GM18502 (cell line): ENCODE results near the gene BCL2A1.
"Not testable (repeated sequence)": the region's sequence is repeated elsewhere in the genome, so short reads cannot be mapped to it uniquely, and the experiment has no call there.

Experiments
- ATAC-seq: cut with Tn5 transposase; IDR thresholded peaks from one replicate; pipeline ENCODE4 v1.9.1; 2021; ENCODE audit warnings: mild to moderate bottlenecking; ENCODE audit not compliant: unreplicated experiment, poor library complexity

Gene BCL2A1

DNA sequence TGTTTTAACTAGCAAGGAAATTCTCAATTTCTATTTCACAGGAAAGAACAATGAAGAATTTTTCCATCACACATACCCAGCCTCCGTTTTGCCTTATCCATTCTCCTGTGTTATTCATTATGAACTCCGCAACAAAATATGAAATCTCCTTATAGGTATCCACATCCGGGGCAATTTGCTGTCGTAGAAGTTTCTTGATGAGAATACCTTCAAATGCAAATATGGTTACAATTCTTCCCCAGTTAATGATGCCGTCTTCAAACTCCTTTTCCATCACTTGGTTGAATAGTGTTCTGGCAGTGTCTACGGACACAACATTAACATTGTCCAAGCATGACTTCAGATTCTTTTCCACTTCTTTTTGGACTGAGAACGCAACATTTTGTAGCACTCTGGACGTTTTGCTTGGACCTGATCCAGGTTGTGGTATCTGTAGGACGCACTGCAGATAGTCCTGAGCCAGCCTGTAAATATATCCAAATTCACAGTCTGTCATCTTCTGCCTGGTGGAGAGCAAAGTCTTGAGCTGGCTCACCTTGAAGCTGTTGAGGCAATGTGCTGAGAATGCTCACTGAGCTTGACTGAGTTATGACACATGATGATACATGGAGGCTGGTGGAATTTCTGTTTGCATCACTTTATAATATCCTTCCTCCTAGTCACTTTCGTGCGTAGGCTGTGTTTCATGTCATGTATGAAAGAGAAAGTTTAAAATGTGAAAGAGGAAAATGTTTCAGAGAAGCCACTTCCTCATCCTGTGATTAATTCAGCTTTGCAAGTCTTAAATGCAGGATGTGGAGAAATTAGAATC is at the start of gene BCL2A1:
Gene BCL2A1 (minus strand): TSS at position 573 of the 811 bp plus-strand sequence. CDS start 77 bp downstream, at position 496.
- ATAC-seq, result peak; percentile 66

DNA sequence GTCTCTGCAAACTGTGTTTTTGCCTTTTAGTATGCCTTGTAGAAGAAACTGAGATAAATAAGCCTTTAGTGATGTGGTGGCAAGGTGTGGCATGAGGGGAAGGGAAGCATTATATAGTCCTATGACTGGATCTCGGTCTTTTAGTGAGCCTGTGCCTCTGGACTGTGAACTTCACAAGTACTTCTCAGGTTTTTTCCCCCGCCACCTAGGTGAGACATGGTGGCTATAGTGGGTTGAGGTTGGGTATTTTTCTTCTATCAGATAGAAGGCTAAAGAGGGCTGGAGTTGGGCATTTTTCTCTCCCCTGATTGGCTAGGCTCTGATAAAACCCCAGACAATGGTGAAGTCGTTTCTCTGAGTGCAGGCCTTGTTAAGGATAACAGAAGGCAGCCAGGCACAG is 49.7 kb upstream of the BCL2A1 start:
- ATAC-seq, result no peak

DNA sequence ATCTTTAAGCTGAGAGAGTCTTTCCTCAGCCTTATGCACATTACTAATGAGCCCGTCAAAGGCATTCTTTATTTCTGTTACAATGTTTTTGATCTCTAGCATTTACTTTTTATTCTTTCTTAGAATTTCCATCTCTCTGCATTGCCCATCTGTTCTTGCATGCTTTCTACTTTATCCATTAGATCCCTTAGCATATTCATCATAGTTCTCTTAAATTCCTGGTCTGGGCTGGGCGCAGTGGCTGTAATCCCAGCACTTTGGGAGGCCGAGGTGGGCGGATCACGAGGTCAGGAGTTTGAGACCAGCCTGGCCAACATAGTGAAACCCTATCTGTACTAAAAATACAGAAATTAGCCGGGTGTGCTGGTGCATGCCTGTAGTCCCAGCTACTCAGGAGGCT is 49.2 kb upstream of the BCL2A1 start:
- not testable (repeated sequence) for ATAC-seq

DNA sequence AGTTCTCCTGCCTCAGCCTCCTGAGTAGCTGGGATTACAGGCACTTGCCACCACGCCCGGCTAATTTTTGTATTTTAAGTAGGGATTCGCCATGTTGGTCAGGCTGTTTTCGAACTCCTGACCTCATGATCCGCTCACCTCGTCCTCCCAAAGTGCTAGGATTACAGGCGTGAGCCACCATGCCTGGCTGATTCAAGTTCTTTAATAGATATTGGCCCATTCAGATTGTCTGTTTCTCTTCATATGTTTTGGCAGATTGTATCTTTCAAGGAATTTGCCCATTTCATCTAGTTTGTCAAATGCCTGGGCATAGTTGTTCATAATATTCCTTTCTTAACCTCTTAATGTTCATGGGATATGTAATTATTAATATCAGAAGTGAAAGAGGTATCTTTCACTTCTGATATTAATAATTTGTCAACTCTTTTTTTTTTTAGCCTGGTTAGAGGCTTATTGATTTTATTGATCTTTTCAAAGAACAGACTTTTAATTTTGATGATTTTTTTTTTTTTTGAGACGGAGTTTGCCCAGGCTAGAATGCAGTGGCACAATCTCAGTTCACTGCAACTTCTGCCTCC is 48.3 kb upstream of the BCL2A1 start:
- no peak for ATAC-seq

DNA sequence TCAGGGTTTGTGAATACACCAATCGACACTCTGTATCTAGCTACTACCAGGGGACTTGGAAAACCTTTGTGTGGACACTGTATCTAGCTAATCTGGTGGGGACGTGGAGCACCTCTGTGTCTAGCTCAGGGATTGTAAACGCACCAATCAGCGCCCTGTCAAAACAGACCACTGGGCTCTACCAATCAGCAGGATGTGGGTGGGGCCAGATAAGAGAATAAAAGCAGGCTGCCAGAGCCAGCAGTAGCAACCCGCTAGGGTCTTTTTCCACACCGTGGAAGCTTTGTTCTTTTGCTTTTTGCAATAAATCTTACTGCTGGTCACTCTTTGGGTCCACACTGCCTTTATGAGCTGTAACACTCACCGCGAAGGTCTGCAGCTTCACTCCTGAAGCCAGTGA is 46.1 kb upstream of the BCL2A1 start:
- not testable (repeated sequence) for ATAC-seq

DNA sequence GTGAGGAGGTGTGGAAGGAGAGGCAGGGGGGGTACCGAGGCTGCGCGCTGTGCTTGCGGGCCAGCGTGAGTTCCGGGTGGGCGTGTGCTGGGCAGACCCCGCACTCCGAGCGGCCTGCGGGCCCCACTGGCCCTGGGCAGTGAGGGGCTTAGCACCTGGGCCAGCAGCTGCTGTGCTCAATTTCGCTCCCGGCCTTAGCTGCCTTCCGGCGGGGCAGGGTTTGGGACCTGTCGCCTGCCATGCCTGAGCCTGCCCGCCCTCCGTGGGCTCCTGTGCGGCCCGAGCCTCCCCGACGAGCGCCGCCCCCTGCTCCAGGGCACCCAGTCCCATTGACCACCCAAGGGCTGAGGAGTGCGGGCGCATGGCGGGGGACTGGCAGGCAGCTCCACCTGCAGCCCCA is 45.5 kb upstream of the BCL2A1 start:
- not testable (repeated sequence) for ATAC-seq

DNA sequence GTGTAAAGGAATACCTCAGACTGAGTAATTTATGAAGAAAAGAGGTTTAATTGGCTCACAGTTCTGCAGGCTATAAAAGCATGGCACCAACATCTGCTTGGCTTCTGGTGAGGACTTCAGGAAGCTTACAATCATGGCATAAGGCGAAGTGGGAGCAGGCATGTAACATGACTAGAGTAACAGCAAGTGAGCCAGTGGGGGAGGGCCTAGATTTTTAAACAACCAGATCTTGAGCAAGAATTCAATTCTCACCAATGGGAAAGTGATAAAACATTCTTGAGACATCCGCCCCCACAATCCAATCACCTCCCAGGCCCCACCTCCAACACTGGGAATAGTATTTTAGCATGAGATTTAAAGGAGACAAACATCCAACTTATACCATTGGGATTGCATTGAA is 44.2 kb upstream of the BCL2A1 start:
- ATAC-seq, result no peak

DNA sequence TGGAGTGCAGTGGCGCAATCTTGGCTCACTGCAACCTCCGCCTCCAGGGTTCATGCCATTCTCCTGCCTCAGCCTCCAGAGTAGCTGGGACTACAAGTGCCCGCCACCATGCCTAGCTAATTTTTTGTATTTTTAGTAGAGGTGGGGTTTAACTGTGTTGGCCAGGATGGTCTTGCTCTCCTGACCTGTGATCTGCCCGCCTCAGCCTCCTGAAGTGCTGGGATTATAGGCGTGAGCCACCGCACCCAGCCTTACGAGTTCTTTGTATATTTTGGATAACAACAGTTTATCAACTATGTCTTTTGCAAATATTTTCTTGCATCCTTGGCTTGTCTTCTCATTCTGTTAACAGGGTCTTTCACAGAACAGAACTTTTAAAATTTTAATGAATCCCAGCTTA is 43.2 kb upstream of the BCL2A1 start:
- not testable (repeated sequence) for ATAC-seq

DNA sequence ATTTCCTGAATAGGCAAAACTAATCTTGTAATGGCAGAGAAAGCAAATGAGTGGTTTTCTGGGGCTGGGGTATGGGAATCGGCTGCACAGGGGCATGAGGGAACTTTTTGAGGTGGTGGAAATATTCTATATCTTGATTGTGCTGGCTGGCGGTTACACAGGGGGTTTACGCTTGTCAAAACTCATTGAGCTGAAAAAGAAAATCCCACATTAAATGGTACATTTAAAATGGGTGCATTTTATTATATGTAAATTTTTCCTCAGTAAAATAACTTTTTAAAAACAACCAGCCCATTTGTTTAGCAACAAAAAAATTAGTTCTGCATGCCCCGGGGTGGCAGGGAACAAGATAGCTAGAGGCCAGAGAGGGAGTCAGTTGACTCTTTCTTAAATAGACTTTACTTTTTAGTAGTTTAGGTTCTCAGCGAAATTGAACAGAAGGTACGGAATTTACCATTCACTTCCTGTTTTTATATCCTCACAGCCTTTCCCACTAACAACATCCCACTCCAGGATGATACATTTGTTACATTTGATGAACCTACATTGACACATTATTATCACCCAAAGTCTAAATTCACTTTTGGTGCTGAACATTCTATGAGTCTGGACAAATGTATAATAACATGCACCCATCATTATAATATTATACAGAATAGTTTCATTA is 41.2 kb upstream of the BCL2A1 start:
- no peak for ATAC-seq

DNA sequence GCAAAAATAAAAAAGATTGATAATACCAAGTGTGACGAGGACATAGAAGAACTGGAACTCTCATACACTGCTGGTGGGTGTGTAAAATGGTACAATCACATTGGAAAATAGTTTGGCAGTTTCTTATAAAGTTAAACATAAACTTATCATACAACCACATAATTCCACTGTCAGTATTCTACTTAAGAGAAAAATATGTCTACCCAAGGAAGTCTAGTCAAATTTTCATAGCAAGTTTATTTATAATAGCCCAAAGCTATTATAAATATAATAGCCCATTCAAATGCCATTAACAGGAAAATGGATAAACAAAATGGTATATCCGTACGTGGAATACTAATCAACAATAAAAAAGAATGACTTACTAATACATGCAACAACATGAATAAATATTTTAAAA is 40.6 kb upstream of the BCL2A1 start:
- ATAC-seq, result no peak

DNA sequence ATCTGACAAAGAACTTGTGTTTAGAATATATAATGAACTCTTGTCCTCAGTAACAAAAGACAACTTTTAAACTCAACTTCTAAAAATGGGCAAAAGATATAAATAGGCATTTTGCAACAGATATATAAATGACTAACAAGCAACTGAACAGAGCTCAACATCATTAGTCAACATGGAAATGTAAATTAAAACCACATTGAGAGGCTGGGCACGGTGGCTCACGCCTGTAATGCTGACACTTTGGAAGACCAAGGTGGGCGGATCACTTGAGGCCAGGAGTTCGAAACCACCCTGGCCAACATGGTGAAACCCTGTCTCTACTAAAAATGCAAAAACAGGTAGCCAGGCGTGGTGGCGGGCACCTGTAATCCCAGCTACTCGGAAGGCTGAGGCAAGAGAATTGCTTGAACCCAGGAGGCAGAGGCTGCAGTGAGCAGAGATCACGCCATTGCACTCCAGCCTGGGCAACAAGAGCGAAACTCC is 40.1 kb upstream of the BCL2A1 start:
- peak; percentile 60 for ATAC-seq

DNA sequence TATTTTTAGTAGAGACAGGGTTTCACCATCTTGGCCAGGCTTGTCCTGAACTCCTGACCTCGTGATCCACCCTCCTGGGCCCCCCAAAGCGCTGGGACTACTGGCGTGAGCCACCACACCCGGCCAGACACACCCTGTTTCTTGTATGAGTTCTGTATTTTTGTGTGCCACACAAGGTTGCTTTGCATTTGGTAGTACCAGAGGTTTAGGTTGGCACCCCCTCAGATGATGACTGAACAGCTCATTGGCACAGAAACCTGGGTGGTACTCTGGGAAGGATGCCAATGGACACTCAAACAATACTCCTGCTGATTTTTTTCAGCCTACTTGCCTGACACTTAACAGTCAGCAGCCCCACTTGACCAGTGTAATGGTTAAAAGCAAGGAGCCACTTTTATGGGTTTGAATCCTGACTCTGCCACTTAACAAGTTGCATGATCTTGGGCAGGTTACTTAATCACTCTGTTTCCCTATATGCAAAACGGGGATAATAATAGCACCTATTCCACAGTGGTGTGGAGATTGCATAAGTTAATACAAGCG is 39.2 kb upstream of the BCL2A1 start:
- ATAC-seq, result peak; percentile 31

DNA sequence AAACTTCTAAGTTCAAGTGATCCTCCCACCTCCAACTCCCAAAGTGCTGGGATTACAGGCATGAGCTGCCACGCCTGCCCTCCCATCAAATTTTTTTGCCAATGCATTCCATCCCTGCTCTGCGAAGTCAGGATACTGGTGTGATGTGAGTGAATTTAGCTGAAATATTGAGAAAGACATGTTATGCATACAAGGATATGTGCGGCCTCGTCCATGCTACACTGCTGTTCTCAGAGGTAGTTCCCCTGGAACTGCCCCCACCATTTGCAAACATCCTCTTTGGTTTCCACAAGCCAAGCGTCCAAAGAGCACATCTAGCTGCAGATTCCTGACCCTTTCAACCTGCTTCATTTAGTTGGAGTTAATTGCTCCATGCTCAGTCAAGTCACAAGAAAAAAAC is 36.5 kb upstream of the BCL2A1 start:
- no peak for ATAC-seq

DNA sequence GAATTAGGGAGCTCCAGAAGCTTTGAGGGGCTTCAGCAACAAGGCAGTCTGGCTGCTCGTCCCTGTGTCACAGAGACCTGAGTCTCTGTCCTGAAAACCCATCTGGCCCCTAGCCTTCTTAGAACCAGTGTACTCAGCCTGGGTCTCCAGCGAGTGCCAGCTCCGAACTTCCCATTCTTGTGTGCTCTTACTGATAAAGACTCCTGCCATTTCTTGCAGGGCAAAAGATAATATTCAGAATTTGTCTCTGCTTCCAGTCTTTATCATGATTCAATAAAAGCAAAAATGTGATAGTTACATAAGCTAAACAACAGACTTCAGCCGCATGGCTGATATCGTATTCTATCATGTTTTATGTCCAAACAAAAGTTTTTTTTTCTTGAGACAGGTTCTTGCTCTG is 36.0 kb upstream of the BCL2A1 start:
- no peak for ATAC-seq

DNA sequence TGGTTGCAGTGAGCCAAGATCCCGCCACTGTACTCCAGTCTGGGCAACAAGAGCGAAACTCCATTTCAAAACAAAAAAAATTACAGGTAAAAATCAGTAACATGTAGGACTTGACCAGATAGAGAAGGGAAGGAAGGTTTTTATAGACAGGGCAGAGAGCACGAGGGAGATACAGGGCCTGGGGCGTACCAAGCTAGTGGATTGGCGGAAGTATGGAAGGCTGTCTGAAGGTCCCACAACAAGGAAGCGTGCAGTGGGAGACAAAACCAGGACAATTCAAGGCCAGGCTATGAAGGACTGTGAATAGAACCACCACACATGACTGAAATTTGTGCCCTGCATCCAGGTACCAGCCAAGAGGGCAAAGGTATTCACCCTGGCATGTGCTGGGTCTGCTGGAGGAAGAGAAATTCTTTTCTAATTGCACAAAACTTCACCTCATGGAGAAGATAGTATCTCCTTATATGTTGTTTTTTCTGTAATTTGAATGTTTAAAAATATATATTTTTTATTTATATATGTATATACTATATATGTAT is 33.0 kb upstream of the BCL2A1 start:
- ATAC-seq, result no peak

DNA sequence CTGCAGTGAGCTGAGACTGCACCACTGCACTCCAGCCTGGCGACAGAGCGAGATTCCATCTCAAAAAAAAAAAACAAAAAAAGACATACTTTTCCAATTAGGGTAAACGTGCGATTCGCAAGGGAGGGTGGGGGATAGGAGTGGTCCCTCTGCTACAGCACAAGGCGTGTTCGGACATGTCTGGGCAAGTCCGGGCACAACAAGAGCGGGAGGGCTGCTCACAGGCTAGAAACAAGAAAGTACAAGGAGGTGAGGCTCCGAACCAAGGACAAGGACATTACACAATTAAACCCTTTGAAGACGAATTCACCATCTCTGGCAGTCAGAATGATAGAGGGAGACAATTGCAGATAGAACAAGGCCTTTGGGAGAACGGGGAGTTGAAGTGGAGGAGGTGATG is 32.2 kb upstream of the BCL2A1 start:
- ATAC-seq, result no peak

DNA sequence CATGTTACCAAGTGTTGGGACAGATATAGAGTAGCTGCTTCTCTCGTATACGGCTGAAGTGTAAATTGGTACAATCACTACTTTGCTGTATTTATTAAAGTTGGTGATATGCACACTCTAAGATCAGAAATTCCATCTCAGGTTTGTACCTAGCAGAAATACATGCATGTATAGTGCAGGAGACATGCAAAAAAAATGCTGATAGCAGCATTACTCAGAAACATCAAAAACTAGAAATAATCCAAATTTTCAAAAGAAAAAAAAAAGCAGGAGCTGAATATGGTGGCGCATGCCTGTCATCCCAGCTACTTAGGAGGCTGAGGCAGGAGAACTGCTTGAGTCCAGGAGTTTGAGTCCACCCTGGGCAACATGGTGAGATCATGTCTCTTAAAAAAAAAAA is 31.3 kb upstream of the BCL2A1 start:
- ATAC-seq, result no peak

DNA sequence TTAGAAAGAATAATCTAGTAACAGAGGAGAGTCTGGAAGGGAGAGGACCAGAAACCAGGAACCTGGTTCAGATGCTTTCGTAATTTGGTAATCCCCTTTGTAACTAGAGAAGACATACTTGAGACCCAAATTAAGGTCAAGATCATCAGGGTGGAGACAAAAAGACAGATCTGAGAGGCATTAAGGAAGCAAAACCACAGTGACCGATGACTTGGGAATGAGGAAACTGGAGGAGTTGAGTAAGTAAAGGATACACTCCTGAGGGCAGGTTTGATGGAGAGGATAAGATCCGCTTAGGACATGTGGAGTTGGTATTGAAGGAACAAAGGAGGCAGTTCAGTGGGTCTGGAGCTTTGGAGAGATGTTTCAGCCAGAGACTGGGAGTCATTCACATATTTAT is 23.6 kb upstream of the BCL2A1 start:
- ATAC-seq, result no peak

DNA sequence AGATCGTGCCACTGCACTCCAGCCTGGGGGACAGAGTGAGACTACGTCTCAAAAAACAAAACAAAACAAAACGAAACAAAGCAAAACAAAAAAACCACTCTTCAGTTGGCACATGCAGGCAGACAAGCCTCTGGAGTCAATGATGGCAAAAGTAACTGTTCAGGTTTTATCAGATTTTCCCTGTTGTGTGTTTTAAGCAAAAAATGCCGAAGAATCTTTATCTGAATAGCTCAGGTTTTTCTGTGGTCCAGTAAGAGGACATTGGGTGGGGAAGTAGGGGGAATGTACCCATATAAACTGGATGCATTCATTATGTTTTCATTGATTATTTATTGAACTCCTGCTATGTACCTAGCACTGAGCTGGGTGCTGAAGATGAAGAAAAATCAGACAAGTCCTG is 20.8 kb upstream of the BCL2A1 start:
- no peak for ATAC-seq

DNA sequence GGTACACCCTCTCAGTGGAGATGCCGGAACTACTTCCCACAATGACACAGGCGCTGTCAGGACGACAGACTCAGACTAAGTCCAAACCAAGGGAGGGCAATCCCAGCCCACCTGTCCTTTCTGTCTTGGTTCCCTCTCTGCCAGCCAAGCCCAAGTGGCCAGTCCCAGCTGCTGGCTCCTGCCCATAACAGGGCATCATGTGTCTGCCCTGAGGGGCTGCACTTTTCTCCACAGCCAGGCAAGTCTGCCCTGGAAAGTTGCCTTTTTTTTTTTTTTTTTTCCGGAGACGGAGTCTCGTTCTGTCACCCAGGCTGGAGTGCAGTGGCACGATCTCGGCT is 20.0 kb upstream of the BCL2A1 start:
- no peak for ATAC-seq
